ENCODE measurements around the gene ASB5. TPM values are rescaled to one million over a fixed set of nuclear protein-coding genes. Genes with fewer than 3 reads are reported as not detected.
A peak's percentile ranks its signal among the peaks of the same experiment; 100 is the strongest.
"Not testable (repeated sequence)": the region's sequence is repeated elsewhere in the genome, so short reads cannot be mapped to it uniquely, and the experiment has no call there.

ASB5 gene
- total and polyA plus RNA-seq, 9 of the 15 experiments (the other 6 are each of a cell fraction or from before 2014, with no cell fraction given), result not detected

- ATAC-seq; H3K79me2 ChIP-seq (ENCODE audit: control insufficient read depth, insufficient read depth, low read length); H3K27ac ChIP-seq (ENCODE audit: extremely low read depth, low read depth, low read length); H3K36me3 ChIP-seq (ENCODE audit: control insufficient read depth, insufficient read depth, low read length); H3K9me1 ChIP-seq (ENCODE audit: control insufficient read depth, insufficient read depth, low read length); H3K4me2 ChIP-seq (ENCODE audit: insufficient read depth, low read length); H3K9me3 ChIP-seq (replicated peaks; ENCODE audit: control insufficient read depth, insufficient read depth, low read depth, low read length); POLR2A ChIA-PET; BruUV-seq (replicated peaks); H3K4me3 ChIP-seq; H4K20me1 ChIP-seq (replicated peaks; ENCODE audit: control insufficient read depth, insufficient read depth, low read length); in situ Hi-C loops (cut with MboI); DNase-seq (ENCODE audit: extremely low read depth in 1 of 4, low spot score in 3 of 4); FAIRE-seq; H3K9ac ChIP-seq (ENCODE audit: insufficient read depth in 1 of 2, low read depth in 2 of 2, low read length in 2 of 2); H3K27me3 ChIP-seq (ENCODE audit: control insufficient read depth in 2 of 2, insufficient read depth in 2 of 2, low read length in 2 of 2); intact Hi-C loops (cut with micrococcal nuclease); H2AFZ ChIP-seq (ENCODE audit: low read depth, low read length); H3K4me1 ChIP-seq (replicated peaks in 1 of 2; ENCODE audit: control insufficient read depth in 2 of 2, insufficient read depth in 2 of 2, low read length in 2 of 2): not testable (repeated sequence)
- WGBS (ENCODE audit: insufficient coverage, low coverage, missing lambda C conversion rate), result 53% methylated on average over 5 of the region's 5 CpGs
- 0 out of 2 replicates have a peak, but pooled peaks have one; percentile 8 for TF ChIP-seq CEBPB (tag; IDR thresholded peaks at IDR 0.05)
- CTCF ChIA-PET (ENCODE audit: low intra/inter-chr PET ratio), result interaction anchor here (0.9 kb wide), 1 partner anchor 349 kb away, joined by 4 read pairs; no protein-coding TSS in a partner anchor
Observed at GRCh38 chr4:176295907-176296306, 26.9 kb upstream of the ASB5 start.

- Histone ChIP-seq H3K27me3 (ENCODE audit: control insufficient read depth in 2 of 2, insufficient read depth in 2 of 2, low read length in 2 of 2) (no peaks in the 10 kb centered on the region), H3K36me3 (ENCODE audit: control insufficient read depth, insufficient read depth, low read length) (no peaks in the 10 kb centered on the region), H3K4me3 (no peak overlapping the region), H3K27ac (ENCODE audit: extremely low read depth, low read depth, low read length) (no peak overlapping the region), H3K9me3 (replicated peaks; ENCODE audit: control insufficient read depth, insufficient read depth, low read depth, low read length) (no peaks in the 10 kb centered on the region), H3K9ac (ENCODE audit: insufficient read depth in 1 of 2, low read depth in 2 of 2, low read length in 2 of 2) (no peak overlapping the region), H4K20me1 (replicated peaks; ENCODE audit: control insufficient read depth, insufficient read depth, low read length) (no peaks in the 10 kb centered on the region), H3K4me2 (ENCODE audit: insufficient read depth, low read length) (no peak overlapping the region), H3K4me1 (replicated peaks in 1 of 2; ENCODE audit: control insufficient read depth in 2 of 2, insufficient read depth in 2 of 2, low read length in 2 of 2) (peaks cover 15% of the 10 kb centered on the region in 2 experiments; a peak in 4 of 5 replicates), H3K79me2 (ENCODE audit: control insufficient read depth, insufficient read depth, low read length) (no peaks in the 10 kb centered on the region), H2AFZ (ENCODE audit: low read depth, low read length) (peak overlapping the region; percentile 86), H3K9me1 (ENCODE audit: control insufficient read depth, insufficient read depth, low read length) (no peaks in the 10 kb centered on the region)
- TF ChIP-seq SOX6 (IDR thresholded peaks at IDR 0.05) (no peak), MAFF (IDR thresholded peaks at IDR 0.05; ENCODE audit: low read length) (peak; percentile 75), C11orf30 (IDR thresholded peaks at IDR 0.05; ENCODE audit: low read depth) (peak; percentile 80), ZNF79 (CRISPR knock-in tag; IDR thresholded peaks at IDR 0.05; ENCODE audit: low read depth) (no peak), E2F3 (CRISPR knock-in tag; IDR thresholded peaks at IDR 0.05) (no peak), KLF10 (CRISPR knock-in tag; IDR thresholded peaks at IDR 0.05) (no peak), U2AF2 (optimal IDR thresholded peaks at IDR 0.05; ENCODE audit: low read depth, low read length) (no peak), MAFK (IDR thresholded peaks at IDR 0.05; ENCODE audit: low read length) (peak; percentile 61), ZNF253 (CRISPR knock-in tag; conservative IDR thresholded peaks at IDR 0.05) (no peak), PHTF2 (CRISPR knock-in tag; IDR thresholded peaks at IDR 0.05) (no peak), ZNF316 (IDR thresholded peaks at IDR 0.05) (peak; percentile 91), ZNF395 (CRISPR knock-in tag; IDR thresholded peaks at IDR 0.05) (no peak), MAFG (tag; conservative IDR thresholded peaks at IDR 0.05) (peak; percentile 81)
- ChIA-PET POLR2A (interaction anchor here (0.8 to 1.6 kb wide), 3 partner anchors 9 to 25 kb away, joined by 3 to 5 read pairs (median 4); partner anchors contain the start of gene SPCS3), CTCF (ENCODE audit: low intra/inter-chr PET ratio) (no interaction called here)
- in situ Hi-C loops (cut with MboI) (no loop called here), intact Hi-C loops (cut with micrococcal nuclease) (no loop called here)
- DNase-seq (ENCODE audit: extremely low read depth in 1 of 4, low spot score in 3 of 4) (no peak), ATAC-seq (no peak), FAIRE-seq (no peak)
- no TSS peak for BruUV-seq (replicated peaks)
- WGBS (ENCODE audit: insufficient coverage, low coverage, missing lambda C conversion rate), result 72% methylated on average over 1 of the region's 1 CpG
Observed at GRCh38 chr4:176293660-176294059, 24.6 kb upstream of the ASB5 start.
